HCT116 (cell line): ENCODE measurements around the gene LMCD1. TPM values are rescaled to one million over a fixed set of nuclear protein-coding genes. Genes with fewer than 3 reads are reported as not detected.

Experiments used
- ATAC-seq: fragments of 200-7000 bp; cut with Tn5 transposase; 2 replicates; pipeline ENCODE4 v1.9.1; 2020; ENCODE audit warnings: mild to moderate bottlenecking, moderate library complexity
- BruUV-seq: library from RNA; stranded (reverse); fragments of 400-500 nt; replicated peaks from 2 replicates; lab custom pipeline; 2021; lab: Mats Ljungman, UMichigan
- CTCF ChIA-PET: fragments of 300-600 bp; sonication (Branson Sonifier 250); formaldehyde crosslinking; loops from one replicate; lab custom pipeline; 2021; ENCODE audit warnings: antibody characterized with exemption; lab: Charles Lee
- POLR2A ChIA-PET: fragments of 300-600, 350-600 bp; sonication (Branson Sonifier 250); formaldehyde crosslinking; loops from one replicate; lab custom pipeline; 2021; ENCODE audit warnings: antibody characterized with exemption; lab: Charles Lee
- RAD21 ChIA-PET, 2 experiments: fragments of 300-600 bp; sonication (Branson Sonifier 250); formaldehyde crosslinking; loops; one replicate each; lab custom pipeline; 2023; ENCODE audit warnings: low total read pairs in 2 of 2; ENCODE audit not compliant: uncharacterized antibody in 2 of 2, unreplicated experiment in 2 of 2, low non-redundant PET in 1 of 2; lab: Charles Lee
- DNase-seq: peaks from one replicate; pipeline ENCODE4 v3.0.0-alpha.2; 2010; ENCODE audit warnings: low read depth, low spot score
- H2AFZ ChIP-seq: fragments of 200-600 bp; shearing (Covaris generic), sonication (generic); 2 replicates; pipeline ENCODE4 v1.6.1; 2017; ENCODE audit warnings: low read depth, mixed run types, mixed read lengths, antibody characterized with exemption, low read length; ENCODE audit not compliant: poor library complexity, severe bottlenecking
- H3K27ac ChIP-seq: 2 replicates; pipeline ENCODE4 v1.5.1; 2012; ENCODE audit warnings: low read depth, low read length
- H3K27me3 ChIP-seq: fragments of 200-600 bp; sonication (generic); 2 replicates; pipeline ENCODE4 v1.6.1; 2016; ENCODE audit warnings: mixed run types, low read length, mixed read lengths; ENCODE audit not compliant: insufficient read depth
- H3K36me3 ChIP-seq, 2 experiments: fragments of 200-500 bp in 1 of 2; fragments of 200-600 bp in 1 of 2; sonication (Bioruptor generic) in 1 of 2; sonication (generic) in 1 of 2; 2 replicates each; pipeline versions ENCODE4 v1.5.1 to v1.6.1; 2014 to 2016; ENCODE audit warnings: low read length in 2 of 2, inconsistent platforms in 1 of 2, mixed read lengths in 1 of 2, mixed run types in 1 of 2; ENCODE audit not compliant: insufficient read depth in 2 of 2, control insufficient read depth in 1 of 2
- H3K4me1 ChIP-seq, 2 experiments: fragments of 200-600 bp in 1 of 2; sonication (generic) in 1 of 2; 2 replicates each; pipeline versions ENCODE4 v1.5.1 to v1.6.1; 2012 to 2017; ENCODE audit warnings: low read length in 2 of 2, inconsistent platforms in 1 of 2, mild to moderate bottlenecking in 1 of 2, mixed read lengths in 1 of 2, mixed run types in 1 of 2, moderate library complexity in 1 of 2; ENCODE audit not compliant: insufficient read depth in 2 of 2, control insufficient read depth in 1 of 2
- H3K4me2 ChIP-seq: fragments of 200-600 bp; sonication (generic); 2 replicates; pipeline ENCODE4 v1.6.1; 2017; ENCODE audit warnings: mixed run types, low read length, mixed read lengths
- H3K4me3 ChIP-seq, 2 experiments: fragments of 200-600 bp in 1 of 2; sonication (generic) in 1 of 2; replicated peaks in 1 of 2; 2 replicates each; pipeline ENCODE4 v1.5.1; 2011 to 2016; ENCODE audit warnings: low read length in 2 of 2, control low read depth in 1 of 2, low read depth in 1 of 2, mild to moderate bottlenecking in 1 of 2, mixed read lengths in 1 of 2, mixed run types in 1 of 2
- H3K79me2 ChIP-seq: fragments of 200-600 bp; sonication (generic); 2 replicates; pipeline ENCODE4 v1.6.1; 2017; ENCODE audit warnings: mild to moderate bottlenecking, mixed run types, low read length, moderate library complexity, mixed read lengths; ENCODE audit not compliant: insufficient read depth
- H3K9ac ChIP-seq: fragments of 200-600 bp; sonication (generic); 2 replicates; pipeline ENCODE4 v1.6.1; 2016; ENCODE audit warnings: low read length, mixed read lengths
- H3K9me2 ChIP-seq: fragments of 200-600 bp; sonication (generic), shearing (Covaris generic); 2 replicates; pipeline ENCODE4 v1.6.1; 2017; ENCODE audit warnings: mixed run types, mild to moderate bottlenecking, moderate library complexity; ENCODE audit not compliant: insufficient read depth
- H3K9me3 ChIP-seq, 2 experiments: fragments of 200-500 bp in 1 of 2; fragments of 200-600 bp in 1 of 2; sonication (Bioruptor generic) in 1 of 2; sonication (generic) in 1 of 2; 2 replicates each; pipeline ENCODE4 v1.6.1; 2014 to 2017; ENCODE audit warnings: low read length in 2 of 2, mixed read lengths in 2 of 2, inconsistent platforms in 1 of 2, low read depth in 1 of 2, mild to moderate bottlenecking in 1 of 2, mixed run types in 1 of 2, moderate library complexity in 1 of 2; ENCODE audit not compliant: control insufficient read depth in 1 of 2, insufficient read depth in 1 of 2
- H4K20me1 ChIP-seq: fragments of 200-600 bp; sonication (generic), shearing (Covaris generic); 2 replicates; pipeline ENCODE4 v1.6.1; 2017; ENCODE audit warnings: mixed run types, mild to moderate bottlenecking, moderate library complexity; ENCODE audit not compliant: insufficient read depth
- CBX3 ChIP-seq: IDR thresholded peaks from 2 replicates; pipeline ENCODE4 v1.6.1; 2012; ENCODE audit warnings: low read depth
- CEBPB ChIP-seq: IDR thresholded peaks from 2 replicates; pipeline ENCODE4 v1.6.1; 2012; ENCODE audit warnings: low read depth
- EGR1 ChIP-seq: IDR thresholded peaks from 2 replicates; pipeline ENCODE4 v1.6.1; 2012; ENCODE audit warnings: low read depth
- ELF1 ChIP-seq: IDR thresholded peaks from 2 replicates; pipeline ENCODE4 v1.6.1; 2012; ENCODE audit warnings: low read depth, borderline replicate concordance
- EZH2 ChIP-seq: fragments of 200-600 bp; sonication (generic); IDR thresholded peaks from 2 replicates; pipeline ENCODE4 v1.6.1; 2017; ENCODE audit warnings: antibody characterized with exemption, mixed run types
- EZH2phosphoT487 ChIP-seq: fragments of 200-600 bp; IDR thresholded peaks from 2 replicates; pipeline ENCODE4 v1.6.1; 2018; ENCODE audit warnings: antibody characterized with exemption, borderline replicate concordance
- FOSL1 ChIP-seq: IDR thresholded peaks from 2 replicates; pipeline ENCODE4 v1.6.1; 2012; ENCODE audit warnings: low read depth
- POLR2AphosphoS5 ChIP-seq: IDR thresholded peaks from 2 replicates; pipeline ENCODE4 v1.6.1; 2011; ENCODE audit warnings: mild to moderate bottlenecking, low read depth, low read length, moderate library complexity
- RAD21 ChIP-seq: IDR thresholded peaks from 2 replicates; pipeline ENCODE4 v1.6.1; 2012; ENCODE audit warnings: low read depth, mild to moderate bottlenecking
- SIN3A ChIP-seq: IDR thresholded peaks from 2 replicates; pipeline ENCODE4 v1.6.1; 2012; ENCODE audit warnings: low read depth
- SRF ChIP-seq: IDR thresholded peaks from 2 replicates; pipeline ENCODE4 v1.6.1; 2012; ENCODE audit warnings: low read depth
- TCF7L2 ChIP-seq: IDR thresholded peaks from 2 replicates; pipeline ENCODE4 v1.7.0; 2011; ENCODE audit warnings: borderline replicate concordance, inconsistent platforms; ENCODE audit not compliant: insufficient read depth, insufficient read length; ENCODE audit errors: extremely low read depth
- YY1 ChIP-seq: IDR thresholded peaks from 2 replicates; pipeline ENCODE4 v1.6.1; 2011; ENCODE audit warnings: low read length, low read depth, moderate library complexity, mild to moderate bottlenecking; ENCODE audit not compliant: insufficient replicate concordance; ENCODE audit errors: extremely low read depth
- ZFX ChIP-seq: fragments of 450-650 bp; IDR thresholded peaks from 2 replicates; pipeline ENCODE4 v1.6.1; 2017
- intact Hi-C: fragments of 100-400 bp; cut with micrococcal nuclease; formaldehyde crosslinking; loops from 2 replicates; pipeline ENCODE4 v1.10.0; 2022
- total RNA-seq: library from RNA; stranded (reverse); gene quantifications from one replicate; pipeline ENCODE4 v1.2.1, GENCODE V29; 2021; ENCODE audit not compliant: unreplicated experiment
- TF ChIP-seq, protein P1 (sequence below): IDR thresholded peaks from 2 replicates; pipeline ENCODE4 v1.6.1; 2012; ENCODE audit warnings: low read depth
- TF ChIP-seq, protein P2 (sequence below), 3 experiments: fragments of 200-600 bp in 1 of 3; sonication (generic) in 1 of 3; IDR thresholded peaks in 2 of 3; conservative IDR thresholded peaks in 1 of 3; 2 replicates each; pipeline ENCODE4 v1.5.1; 2012 to 2017; ENCODE audit warnings: low read depth in 2 of 3, low read length in 2 of 3, antibody characterized with exemption in 1 of 3, borderline replicate concordance in 1 of 3, control low read depth in 1 of 3, mild to moderate bottlenecking in 1 of 3, mixed read lengths in 1 of 3, mixed run types in 1 of 3, moderate library complexity in 1 of 3; ENCODE audit not compliant: insufficient read depth in 1 of 3
- TF ChIP-seq, protein P3 (sequence below): IDR thresholded peaks from 2 replicates; pipeline ENCODE4 v1.6.1; 2012
- TF ChIP-seq, protein P4 (sequence below): IDR thresholded peaks from 2 replicates; pipeline ENCODE4 v1.6.1; 2012

Gene LMCD1
- total RNA-seq, 1 experiment from 2014 or later, result 4.6 TPM

DNA sequence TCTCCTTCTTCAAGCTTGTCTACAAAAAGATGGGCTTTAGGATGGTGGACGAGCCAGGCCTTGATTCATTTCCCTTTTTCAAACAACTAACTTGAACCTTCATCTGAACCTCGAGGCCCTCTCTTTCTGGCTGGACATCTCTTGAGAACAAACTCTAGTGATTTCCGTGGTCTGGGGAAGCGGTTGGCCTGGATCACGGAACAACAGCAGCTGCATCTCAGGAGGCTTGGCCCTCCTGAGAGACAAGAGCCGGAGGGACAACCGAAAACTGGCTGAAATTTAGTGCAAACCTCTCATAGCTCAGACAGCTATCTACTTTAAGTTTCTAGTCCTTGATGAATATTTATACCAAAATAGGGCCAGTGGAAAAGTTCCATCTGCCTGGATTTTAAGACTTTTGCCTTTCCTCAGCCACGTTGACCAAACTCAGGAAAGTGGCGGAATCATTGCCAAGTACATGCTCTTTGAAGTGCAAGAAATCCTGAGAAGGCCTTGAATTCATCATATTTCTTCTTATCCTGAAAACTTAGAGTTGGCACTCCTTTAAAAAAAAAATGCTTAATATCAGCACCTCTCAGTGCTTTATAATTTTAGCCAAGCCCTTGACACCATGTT, 14.5 kb downstream of the LMCD1 start:
- Histone ChIP-seq H3K27me3 (no peaks in the 10 kb centered on the region), H3K9ac (no peak overlapping the region), H4K20me1 (no peaks in the 10 kb centered on the region), H3K27ac (no peak overlapping the region), H3K9me2 (no peaks in the 10 kb centered on the region), H3K36me3 (no peaks in the 10 kb centered on the region), H3K4me1 (no peaks in the 10 kb centered on the region), H3K79me2 (no peaks in the 10 kb centered on the region), H3K9me3 (no peaks in the 10 kb centered on the region), H3K4me2 (no peak overlapping the region), H3K4me3 (no peak overlapping the region), H2AFZ (no peak overlapping the region)
- ChIA-PET CTCF (no interaction called here), RAD21 (no interaction called here), POLR2A (no interaction called here)
- no TSS peak for BruUV-seq
- DNase-seq (no peak), ATAC-seq (no peak)
- TF ChIP-seq, protein P1, sequence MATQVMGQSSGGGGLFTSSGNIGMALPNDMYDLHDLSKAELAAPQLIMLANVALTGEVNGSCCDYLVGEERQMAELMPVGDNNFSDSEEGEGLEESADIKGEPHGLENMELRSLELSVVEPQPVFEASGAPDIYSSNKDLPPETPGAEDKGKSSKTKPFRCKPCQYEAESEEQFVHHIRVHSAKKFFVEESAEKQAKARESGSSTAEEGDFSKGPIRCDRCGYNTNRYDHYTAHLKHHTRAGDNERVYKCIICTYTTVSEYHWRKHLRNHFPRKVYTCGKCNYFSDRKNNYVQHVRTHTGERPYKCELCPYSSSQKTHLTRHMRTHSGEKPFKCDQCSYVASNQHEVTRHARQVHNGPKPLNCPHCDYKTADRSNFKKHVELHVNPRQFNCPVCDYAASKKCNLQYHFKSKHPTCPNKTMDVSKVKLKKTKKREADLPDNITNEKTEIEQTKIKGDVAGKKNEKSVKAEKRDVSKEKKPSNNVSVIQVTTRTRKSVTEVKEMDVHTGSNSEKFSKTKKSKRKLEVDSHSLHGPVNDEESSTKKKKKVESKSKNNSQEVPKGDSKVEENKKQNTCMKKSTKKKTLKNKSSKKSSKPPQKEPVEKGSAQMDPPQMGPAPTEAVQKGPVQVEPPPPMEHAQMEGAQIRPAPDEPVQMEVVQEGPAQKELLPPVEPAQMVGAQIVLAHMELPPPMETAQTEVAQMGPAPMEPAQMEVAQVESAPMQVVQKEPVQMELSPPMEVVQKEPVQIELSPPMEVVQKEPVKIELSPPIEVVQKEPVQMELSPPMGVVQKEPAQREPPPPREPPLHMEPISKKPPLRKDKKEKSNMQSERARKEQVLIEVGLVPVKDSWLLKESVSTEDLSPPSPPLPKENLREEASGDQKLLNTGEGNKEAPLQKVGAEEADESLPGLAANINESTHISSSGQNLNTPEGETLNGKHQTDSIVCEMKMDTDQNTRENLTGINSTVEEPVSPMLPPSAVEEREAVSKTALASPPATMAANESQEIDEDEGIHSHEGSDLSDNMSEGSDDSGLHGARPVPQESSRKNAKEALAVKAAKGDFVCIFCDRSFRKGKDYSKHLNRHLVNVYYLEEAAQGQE, result no peak
- TF ChIP-seq ELF1 (no peak), FOSL1 (no peak), TCF7L2 (no peak), CBX3 (no peak), EZH2phosphoT487 (no peak), SRF (no peak), EZH2 (no peak), RAD21 (no peak), SIN3A (no peak), EGR1 (no peak), POLR2AphosphoS5 (no peak), ZFX (no peak), CEBPB (no peak), YY1 (no peak)
- TF ChIP-seq, protein P2, sequence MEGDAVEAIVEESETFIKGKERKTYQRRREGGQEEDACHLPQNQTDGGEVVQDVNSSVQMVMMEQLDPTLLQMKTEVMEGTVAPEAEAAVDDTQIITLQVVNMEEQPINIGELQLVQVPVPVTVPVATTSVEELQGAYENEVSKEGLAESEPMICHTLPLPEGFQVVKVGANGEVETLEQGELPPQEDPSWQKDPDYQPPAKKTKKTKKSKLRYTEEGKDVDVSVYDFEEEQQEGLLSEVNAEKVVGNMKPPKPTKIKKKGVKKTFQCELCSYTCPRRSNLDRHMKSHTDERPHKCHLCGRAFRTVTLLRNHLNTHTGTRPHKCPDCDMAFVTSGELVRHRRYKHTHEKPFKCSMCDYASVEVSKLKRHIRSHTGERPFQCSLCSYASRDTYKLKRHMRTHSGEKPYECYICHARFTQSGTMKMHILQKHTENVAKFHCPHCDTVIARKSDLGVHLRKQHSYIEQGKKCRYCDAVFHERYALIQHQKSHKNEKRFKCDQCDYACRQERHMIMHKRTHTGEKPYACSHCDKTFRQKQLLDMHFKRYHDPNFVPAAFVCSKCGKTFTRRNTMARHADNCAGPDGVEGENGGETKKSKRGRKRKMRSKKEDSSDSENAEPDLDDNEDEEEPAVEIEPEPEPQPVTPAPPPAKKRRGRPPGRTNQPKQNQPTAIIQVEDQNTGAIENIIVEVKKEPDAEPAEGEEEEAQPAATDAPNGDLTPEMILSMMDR (IDR thresholded peaks at IDR 0.05 in 2 of 3, conservative IDR thresholded peaks at IDR 0.05 in 1 of 3; ENCODE audit: borderline replicate concordance in 1 of 3, insufficient read depth in 1 of 3, low read depth in 2 of 3, low read length in 2 of 3), result no peak
- TF ChIP-seq, protein P3, sequence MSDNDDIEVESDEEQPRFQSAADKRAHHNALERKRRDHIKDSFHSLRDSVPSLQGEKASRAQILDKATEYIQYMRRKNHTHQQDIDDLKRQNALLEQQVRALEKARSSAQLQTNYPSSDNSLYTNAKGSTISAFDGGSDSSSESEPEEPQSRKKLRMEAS, result no peak
- TF ChIP-seq, protein P4, sequence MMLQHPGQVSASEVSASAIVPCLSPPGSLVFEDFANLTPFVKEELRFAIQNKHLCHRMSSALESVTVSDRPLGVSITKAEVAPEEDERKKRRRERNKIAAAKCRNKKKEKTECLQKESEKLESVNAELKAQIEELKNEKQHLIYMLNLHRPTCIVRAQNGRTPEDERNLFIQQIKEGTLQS, result no peak
- intact Hi-C loops, result no loop called here
